Activated naive CD8-positive, alpha-beta T cell treated with anti-CD3 and anti-CD28 coated beads, Interleukin-2, amount 10 ng/mL, durations not matched to agents 7 days and 5 days (primary cell): ENCODE measurements around the gene FBF1. TPM values are rescaled to one million over a fixed set of nuclear protein-coding genes. Genes with fewer than 3 reads are reported as not detected.

ENCODE experiments used
- ATAC-seq: fragments of 150-1000 bp; cut with Tn5 transposase; one replicate; pipeline ENCODE4 v1.10.0; 2021; ENCODE audit warnings: low read depth, moderate library complexity
- POLR2A ChIA-PET: fragments of 350-600 bp; sonication (Branson Sonifier 250); formaldehyde crosslinking; loops from one replicate; lab custom pipeline; 2021; ENCODE audit warnings: antibody characterized with exemption; lab: Charles Lee
- DNase-seq: peaks from one replicate; pipeline ENCODE4 v3.0.0; 2021
- H3K27ac Mint-ChIP-seq: one replicate; pipeline ENCODE4 v1.8.0; 2022; ENCODE audit warnings: mild to moderate bottlenecking, mixed read lengths
- H3K27me3 Mint-ChIP-seq: one replicate; pipeline ENCODE4 v1.8.0; 2022; ENCODE audit warnings: mild to moderate bottlenecking, moderate library complexity, mixed read lengths
- H3K36me3 Mint-ChIP-seq: one replicate; pipeline ENCODE4 v1.8.0; 2021; ENCODE audit warnings: mild to moderate bottlenecking, mixed read lengths
- H3K4me1 Mint-ChIP-seq: one replicate; pipeline ENCODE4 v1.8.0; 2021; ENCODE audit warnings: mixed read lengths
- H3K4me3 Mint-ChIP-seq: one replicate; pipeline ENCODE4 v1.8.0; 2022; ENCODE audit warnings: mild to moderate bottlenecking, moderate library complexity, mixed read lengths
- H3K9me3 Mint-ChIP-seq: one replicate; pipeline ENCODE4 v1.8.0; 2021; ENCODE audit warnings: mixed read lengths
- total RNA-seq, 2 experiments: library from RNA; stranded (reverse); gene quantifications; one replicate each; pipeline ENCODE4 v1.2.3, GENCODE V29; 2021

FBF1 gene
- total RNA-seq, 2 experiments from 2014 or later: 28.5 to 36.0 TPM

- no peaks in the 10 kb centered on the region for H3K9me3 Mint-ChIP-seq
- DNase-seq (no peak), ATAC-seq (no peak)
- POLR2A ChIA-PET: no interaction called here
- H3K27me3 Mint-ChIP-seq: no peaks in the 10 kb centered on the region
- H3K27ac Mint-ChIP-seq: no peak overlapping the region
- no peaks in the 10 kb centered on the region for H3K4me1 Mint-ChIP-seq
- H3K4me3 Mint-ChIP-seq: no peak overlapping the region
- H3K36me3 Mint-ChIP-seq: peaks cover 2% of the 10 kb centered on the region
Observed at GRCh38 chr17:75933808-75934207, 7.0 kb downstream of the FBF1 start.

- ATAC-seq (no peak), DNase-seq (no peak)
- POLR2A ChIA-PET: no interaction called here
- no peaks in the 10 kb centered on the region for H3K27me3 Mint-ChIP-seq
- H3K36me3 Mint-ChIP-seq: peaks cover 2% of the 10 kb centered on the region
- H3K27ac Mint-ChIP-seq: no peak overlapping the region
- no peaks in the 10 kb centered on the region for H3K9me3 Mint-ChIP-seq
- no peaks in the 10 kb centered on the region for H3K4me1 Mint-ChIP-seq
- H3K4me3 Mint-ChIP-seq: no peak overlapping the region
Observed at GRCh38 chr17:75932852-75933251, 8.0 kb downstream of the FBF1 start.

- Mint-ChIP-seq H3K27ac (no peak overlapping the region), H3K27me3 (no peaks in the 10 kb centered on the region), H3K9me3 (no peaks in the 10 kb centered on the region), H3K36me3 (peaks cover 2% of the 10 kb centered on the region), H3K4me3 (no peak overlapping the region), H3K4me1 (no peaks in the 10 kb centered on the region)
- ATAC-seq: no peak
- DNase-seq: no peak
- POLR2A ChIA-PET: interaction anchor here (0.7 kb wide), 1 partner anchor 9 kb away, joined by 3 read pairs; no protein-coding TSS in a partner anchor
Observed at GRCh38 chr17:75931062-75931461, 9.8 kb downstream of the FBF1 start.

- no peaks in the 10 kb centered on the region for H3K9me3 Mint-ChIP-seq
- H3K27me3 Mint-ChIP-seq: no peaks in the 10 kb centered on the region
- POLR2A ChIA-PET: interaction anchor here (0.6 to 0.9 kb wide), 2 partner anchors 15 to 44 kb away, joined by 3 to 4 read pairs; no protein-coding TSS in a partner anchor
- H3K4me3 Mint-ChIP-seq: no peak overlapping the region
- DNase-seq (no peak), ATAC-seq (no peak)
- H3K4me1 Mint-ChIP-seq: no peaks in the 10 kb centered on the region
- H3K36me3 Mint-ChIP-seq: peaks cover 2% of the 10 kb centered on the region
- H3K27ac Mint-ChIP-seq: no peak overlapping the region
Observed at GRCh38 chr17:75927286-75927922, 13.4 kb downstream of the FBF1 start.

GRCh38 chr17:75926456-75926855, 14.4 kb downstream of the FBF1 start:
- Mint-ChIP-seq H3K27ac (no peak overlapping the region), H3K4me1 (no peaks in the 10 kb centered on the region), H3K36me3 (no peaks in the 10 kb centered on the region), H3K4me3 (no peak overlapping the region), H3K9me3 (no peaks in the 10 kb centered on the region), H3K27me3 (no peaks in the 10 kb centered on the region)
- no peak for ATAC-seq
- POLR2A ChIA-PET: no interaction called here
- no peak for DNase-seq

- POLR2A ChIA-PET: interaction anchor here (0.6 kb wide), 1 partner anchor 25 kb away, joined by 3 read pairs; no protein-coding TSS in a partner anchor
Observed at GRCh38 chr17:75925912-75926311, 14.9 kb downstream of the FBF1 start.

GRCh38 chr17:75925103-75925502, 15.7 kb downstream of the FBF1 start:
- Mint-ChIP-seq H3K9me3 (no peaks in the 10 kb centered on the region), H3K27me3 (no peaks in the 10 kb centered on the region), H3K36me3 (no peaks in the 10 kb centered on the region), H3K4me1 (no peaks in the 10 kb centered on the region), H3K27ac (no peak overlapping the region), H3K4me3 (no peak overlapping the region)
- POLR2A ChIA-PET: interaction anchor here (0.6 kb wide), 1 partner anchor 26 kb away, joined by 3 read pairs; no protein-coding TSS in a partner anchor
- DNase-seq: no peak
- no peak for ATAC-seq

More at GRCh38 chr17:75925912-75926311, 14.9 kb downstream of the FBF1 start:
- Mint-ChIP-seq H3K27me3 (no peaks in the 10 kb centered on the region), H3K27ac (no peak overlapping the region), H3K4me1 (no peaks in the 10 kb centered on the region), H3K36me3 (no peaks in the 10 kb centered on the region), H3K4me3 (no peak overlapping the region), H3K9me3 (no peaks in the 10 kb centered on the region)
- DNase-seq: no peak
- ATAC-seq: no peak

GRCh38 chr17:75922963-75923874, 17.6 kb downstream of the FBF1 start:
- no peak for ATAC-seq
- POLR2A ChIA-PET: no interaction called here
- DNase-seq: no peak
- Mint-ChIP-seq H3K36me3 (no peaks in the 10 kb centered on the region), H3K9me3 (no peaks in the 10 kb centered on the region), H3K27me3 (no peaks in the 10 kb centered on the region), H3K4me1 (no peaks in the 10 kb centered on the region), H3K27ac (no peak overlapping the region), H3K4me3 (no peak overlapping the region)

DNA sequence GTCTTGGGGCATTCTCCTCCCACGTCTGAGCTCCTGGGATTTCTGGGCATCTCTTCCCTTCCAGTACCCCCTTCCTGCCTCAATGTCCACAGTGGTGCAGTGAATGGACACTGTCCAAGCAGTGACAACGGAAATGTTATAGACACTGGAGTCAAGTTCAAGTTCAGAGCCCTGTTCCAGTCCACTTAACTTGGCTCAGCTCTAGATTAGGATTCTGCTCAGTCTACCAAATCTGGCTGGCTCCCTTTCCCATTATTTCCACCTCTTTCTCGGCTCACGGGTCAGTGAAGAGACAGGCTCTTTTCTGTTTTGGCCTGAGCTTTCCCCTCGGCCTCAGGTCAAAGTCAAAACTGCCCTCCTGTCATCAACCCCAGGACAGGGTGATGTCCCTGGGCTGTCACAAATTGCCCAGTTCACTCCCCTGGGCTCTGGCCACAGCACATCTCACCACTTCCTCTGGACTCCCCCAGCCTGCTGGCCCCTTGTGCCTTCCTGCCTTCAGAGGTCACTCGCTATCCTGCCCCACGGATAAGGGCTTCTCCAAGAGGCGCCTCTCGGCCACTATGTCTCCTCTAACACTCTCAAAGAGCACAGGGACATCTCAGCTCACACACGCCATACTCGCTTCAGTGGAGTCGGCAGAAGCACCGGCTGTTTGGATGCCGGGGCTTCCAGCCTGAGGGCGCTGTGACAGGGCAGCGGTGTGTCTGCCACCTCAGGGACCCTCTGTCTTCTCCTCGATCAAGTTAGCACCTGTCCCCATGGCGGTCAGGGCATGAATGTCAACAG, 18.5 kb downstream of the FBF1 start:
- Mint-ChIP-seq H3K9me3 (no peaks in the 10 kb centered on the region), H3K27me3 (no peaks in the 10 kb centered on the region), H3K4me3 (no peak overlapping the region), H3K36me3 (no peaks in the 10 kb centered on the region), H3K27ac (no peak overlapping the region), H3K4me1 (no peaks in the 10 kb centered on the region)
- POLR2A ChIA-PET: interaction anchor here (1.0 kb wide), 1 partner anchor 9 kb away, joined by 3 read pairs; no protein-coding TSS in a partner anchor
- DNase-seq (no peak), ATAC-seq (no peak)

DNA sequence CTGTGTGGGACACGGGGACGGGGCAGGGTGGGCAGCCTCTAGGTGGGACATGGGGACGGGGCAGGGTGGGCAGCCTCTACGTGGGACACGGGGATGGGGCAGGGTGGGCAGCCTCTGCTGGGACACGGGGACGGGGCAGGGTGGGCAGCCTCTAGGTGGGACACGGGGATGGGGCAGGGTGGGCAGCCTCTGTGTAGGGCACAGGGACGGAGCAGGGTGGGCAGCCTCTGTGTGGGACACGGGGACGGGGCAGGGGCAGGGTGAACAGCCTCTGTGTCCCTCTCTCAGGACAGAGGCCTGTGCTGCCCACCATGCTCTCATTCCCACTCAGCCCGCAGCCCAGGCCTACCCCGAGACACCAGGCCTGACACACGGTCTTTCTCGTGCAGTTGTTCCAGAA, 19.2 kb downstream of the FBF1 start:
- POLR2A ChIA-PET: interaction anchor here (1.0 kb wide), 1 partner anchor 10 kb away, joined by 3 read pairs; no protein-coding TSS in a partner anchor
- no peaks in the 10 kb centered on the region for H3K9me3 Mint-ChIP-seq
- H3K36me3 Mint-ChIP-seq: no peaks in the 10 kb centered on the region
- H3K4me3 Mint-ChIP-seq: no peak overlapping the region
- ATAC-seq (no peak), DNase-seq (no peak)
- H3K4me1 Mint-ChIP-seq: peaks cover 3% of the 10 kb centered on the region
- no peak overlapping the region for H3K27ac Mint-ChIP-seq
- H3K27me3 Mint-ChIP-seq: no peaks in the 10 kb centered on the region

DNA sequence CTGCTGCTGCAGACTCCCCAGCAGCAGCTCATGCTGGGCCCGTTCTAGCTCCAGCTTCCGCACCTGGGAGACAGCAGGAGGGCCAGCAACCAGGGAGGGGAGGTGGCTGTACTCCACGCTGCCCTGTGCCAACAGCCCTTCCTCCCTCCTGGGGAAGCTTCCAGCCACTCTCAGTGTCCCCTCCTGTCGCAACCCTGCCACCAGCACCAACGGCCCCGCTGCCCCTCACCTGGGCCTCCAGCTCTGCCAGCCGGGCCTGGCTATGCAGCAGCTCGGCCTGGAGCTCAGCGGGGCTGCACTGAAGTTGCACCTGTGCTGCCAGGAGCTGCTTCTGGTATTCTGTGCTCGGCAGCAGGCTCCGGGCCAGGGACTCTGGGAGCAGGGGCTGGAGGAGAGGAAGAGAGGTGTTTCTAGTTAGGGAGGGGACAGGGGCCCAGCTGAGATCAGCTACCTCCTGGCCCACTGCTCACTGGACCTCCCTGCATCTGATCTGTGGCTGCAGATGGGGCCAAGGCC, 20.7 kb downstream of the FBF1 start:
- no peak for ATAC-seq
- no peaks in the 10 kb centered on the region for H3K9me3 Mint-ChIP-seq
- no peak for DNase-seq
- POLR2A ChIA-PET: interaction anchor here (0.9 kb wide), 1 partner anchor 31 kb away, joined by 3 read pairs; no protein-coding TSS in a partner anchor
- H3K27ac Mint-ChIP-seq: no peak overlapping the region
- H3K4me3 Mint-ChIP-seq: no peak overlapping the region
- H3K27me3 Mint-ChIP-seq: no peaks in the 10 kb centered on the region
- H3K36me3 Mint-ChIP-seq: no peaks in the 10 kb centered on the region
- peaks cover 3% of the 10 kb centered on the region for H3K4me1 Mint-ChIP-seq

- Mint-ChIP-seq H3K27me3 (no peaks in the 10 kb centered on the region), H3K27ac (no peak overlapping the region), H3K9me3 (no peaks in the 10 kb centered on the region), H3K4me3 (no peak overlapping the region), H3K36me3 (no peaks in the 10 kb centered on the region), H3K4me1 (peaks cover 3% of the 10 kb centered on the region)
- ATAC-seq (no peak), DNase-seq (no peak)
- POLR2A ChIA-PET: no interaction called here
Observed at GRCh38 chr17:75919611-75920010, 21.2 kb downstream of the FBF1 start.
